ENCODE results near the gene CARNS1.

The CARNS1 gene

DNA sequence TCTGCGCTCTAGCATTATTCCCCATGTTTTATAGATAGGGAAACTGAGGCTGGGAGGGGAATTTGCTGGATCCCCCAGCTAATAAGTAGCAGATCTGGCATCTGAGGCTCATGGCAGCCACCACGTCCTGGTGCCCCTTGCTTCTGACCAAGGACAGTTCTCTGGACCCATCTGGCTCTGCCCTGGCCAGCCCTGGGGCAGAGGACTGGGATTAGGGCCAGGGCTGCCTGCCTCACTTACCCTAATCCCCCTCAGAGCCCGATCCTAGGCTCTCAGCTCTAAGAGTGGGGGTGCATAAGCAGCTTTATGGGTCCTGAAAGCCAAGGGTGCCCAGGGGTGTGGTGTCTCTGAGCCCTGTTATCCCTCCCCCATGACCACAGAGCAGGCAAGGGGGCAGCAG, 39.6 kb downstream of the CARNS1 start, which contains the start of gene CABP4:
Gene CABP4 (plus strand): TSS at position 301 of the 400 bp plus-strand sequence. CDS start 70 bp downstream, at position 371.
- TF ChIP-seq CTCF (IDR thresholded peaks at IDR 0.05; ENCODE audit: insufficient read depth, low read depth, low read length, missing control alignments): no peak

DNA sequence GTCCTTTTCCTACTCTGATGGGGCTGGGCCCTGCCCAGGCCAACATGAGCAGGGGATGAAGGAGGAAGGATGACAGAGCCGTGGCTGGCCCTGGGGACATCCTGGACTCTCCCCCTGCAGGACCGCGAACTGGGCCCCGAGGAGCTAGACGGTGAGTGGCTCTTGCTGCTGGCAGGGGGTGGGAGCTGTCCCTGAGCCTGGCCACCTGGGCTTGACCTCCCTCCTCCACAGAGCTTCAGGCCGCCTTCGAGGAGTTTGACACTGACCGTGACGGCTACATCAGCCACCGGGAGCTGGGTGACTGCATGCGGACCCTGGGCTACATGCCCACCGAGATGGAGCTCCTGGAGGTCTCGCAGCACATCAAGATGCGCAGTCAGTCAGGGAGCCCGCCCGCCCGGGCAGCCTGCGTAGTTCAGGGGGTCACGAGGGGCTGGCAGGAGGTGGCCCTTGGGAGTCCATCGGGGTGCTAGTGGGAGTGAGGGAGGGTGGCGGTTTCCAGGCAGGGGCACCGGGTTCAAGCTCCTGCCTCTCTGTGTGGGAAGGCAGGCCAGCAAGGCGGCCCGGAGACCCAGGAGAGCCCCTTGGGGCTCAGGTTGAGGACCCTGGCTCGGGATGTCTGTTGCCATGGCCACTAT, 40.7 kb downstream of the CARNS1 start:
- no peak for TF ChIP-seq CTCF (IDR thresholded peaks at IDR 0.05; ENCODE audit: insufficient read depth, low read depth, low read length, missing control alignments)
- no peak overlapping the region for H3K4me3 ChIP-seq (ENCODE audit: low read depth, low read length)
- no peak for DNase-seq (ENCODE audit: low read depth)

More for the DNA sequence above, 39.6 kb downstream of the CARNS1 start, which contains the start of gene CABP4:
- no peak for DNase-seq (ENCODE audit: low read depth)
- no peak within 1 kb of the TSS for H3K4me3 ChIP-seq (ENCODE audit: low read depth, low read length)

GRCh38 chr11:67457453-67457852, 42.0 kb downstream of the CARNS1 start:
- H3K4me3 ChIP-seq (ENCODE audit: low read depth, low read length): no peak overlapping the region
- TF ChIP-seq CTCF (IDR thresholded peaks at IDR 0.05; ENCODE audit: insufficient read depth, low read depth, low read length, missing control alignments): no peak
- DNase-seq (ENCODE audit: low read depth): no peak

DNA sequence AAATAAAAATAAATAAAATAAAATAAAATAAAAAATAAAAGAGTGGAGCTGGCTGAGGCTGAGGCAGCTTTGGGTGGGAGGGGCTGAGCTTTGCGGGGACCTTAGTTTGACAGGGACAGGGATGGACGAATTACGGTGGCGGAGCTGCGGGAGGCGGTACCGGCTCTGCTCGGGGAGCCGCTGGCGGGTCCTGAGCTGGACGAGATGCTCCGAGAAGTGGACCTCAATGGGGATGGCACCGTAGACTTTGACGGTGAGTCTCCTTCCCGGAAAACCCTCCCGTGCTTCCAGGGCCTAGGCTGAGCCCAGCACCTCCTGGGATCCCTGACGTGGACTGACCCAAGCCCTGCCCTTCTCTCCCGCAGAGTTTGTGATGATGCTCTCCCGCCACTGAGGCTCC, 42.8 kb downstream of the CARNS1 start:
- DNase-seq (ENCODE audit: low read depth): no peak
- no peak overlapping the region for H3K4me3 ChIP-seq (ENCODE audit: low read depth, low read length)
- no peak for TF ChIP-seq CTCF (IDR thresholded peaks at IDR 0.05; ENCODE audit: insufficient read depth, low read depth, low read length, missing control alignments)

GRCh38 chr11:67463186-67463585, 47.7 kb downstream of the CARNS1 start:
- no peak overlapping the region for H3K4me3 ChIP-seq (ENCODE audit: low read depth, low read length)
- TF ChIP-seq CTCF (IDR thresholded peaks at IDR 0.05; ENCODE audit: insufficient read depth, low read depth, low read length, missing control alignments): no peak
- no peak for DNase-seq (ENCODE audit: low read depth)

GRCh38 chr11:67463680-67464410, 48.4 kb downstream of the CARNS1 start:
- peak; percentile 69 for DNase-seq (ENCODE audit: low read depth)
- H3K4me3 ChIP-seq (ENCODE audit: low read depth, low read length): peak overlapping the region; percentile 80
- TF ChIP-seq CTCF (IDR thresholded peaks at IDR 0.05; ENCODE audit: insufficient read depth, low read depth, low read length, missing control alignments): no peak
